Epithelial cell of prostate (primary cell): ENCODE data around the gene CFAP221.

ENCODE experiments used
- DNase-seq: peaks from one replicate; pipeline ENCODE4 v3.0.0-alpha.2; 2011; ENCODE audit warnings: low read depth, low spot score
- H3K27ac ChIP-seq: fragments of 450-650 bp; 2 replicates; pipeline ENCODE4 v1.5.1; 2017; ENCODE audit warnings: mild to moderate bottlenecking

The CFAP221 gene

GRCh38 chr2:119533560-119533959 is 10.7 kb upstream of the CFAP221 start:
- no peak overlapping the region for H3K27ac ChIP-seq
- DNase-seq, result no peak

DNA sequence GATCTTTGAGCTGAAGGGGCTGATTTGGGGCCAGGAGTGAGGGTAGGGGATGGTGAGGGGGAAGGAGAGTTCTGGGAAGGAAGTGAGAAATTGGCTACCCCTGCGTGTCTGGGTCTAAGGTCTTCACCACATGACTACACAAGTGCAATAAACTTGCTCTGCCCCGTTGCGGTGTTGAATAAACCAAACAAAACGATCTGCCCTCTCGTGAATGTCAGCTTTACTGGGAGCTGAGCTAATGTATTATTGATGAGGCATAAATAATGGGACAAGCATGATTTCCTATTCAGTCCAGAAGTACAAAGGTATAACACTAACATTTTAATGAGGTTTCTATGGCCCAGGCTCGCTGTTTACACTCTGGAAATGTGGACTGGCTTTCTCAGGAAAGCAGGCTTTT is 8.0 kb upstream of the CFAP221 start:
- H3K27ac ChIP-seq, result no peak overlapping the region
- DNase-seq, result no peak

GRCh38 chr2:119536707-119537106 is 7.5 kb upstream of the CFAP221 start:
- no peak for DNase-seq
- H3K27ac ChIP-seq, result no peak overlapping the region

- no peak for DNase-seq
- no peak overlapping the region for H3K27ac ChIP-seq
Observed at GRCh38 chr2:119537792-119538191, 6.5 kb upstream of the CFAP221 start.

DNA sequence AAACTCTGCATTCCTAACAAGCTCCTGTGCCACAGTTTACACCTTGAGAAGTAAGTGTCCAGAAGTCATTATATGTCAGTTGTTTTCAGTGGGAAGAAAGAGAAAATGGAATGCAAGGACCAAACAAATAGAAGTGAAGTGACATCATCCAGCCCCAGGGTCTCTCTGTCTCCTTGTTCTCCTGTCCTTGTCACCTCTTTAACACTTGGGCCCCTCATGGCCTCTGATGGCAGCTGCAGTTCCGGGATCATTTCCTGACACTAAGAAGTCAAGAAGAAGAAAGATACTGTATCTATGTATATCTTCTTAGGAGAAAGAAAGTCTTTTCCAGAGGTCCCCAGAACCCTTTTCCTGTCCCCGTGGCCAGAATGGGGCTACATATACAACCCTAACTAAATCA is 2.8 kb upstream of the CFAP221 start:
- no peak for DNase-seq
- no peak overlapping the region for H3K27ac ChIP-seq

GRCh38 chr2:119544939-119545475 is 758 bp downstream of the CFAP221 start:
- no peak overlapping the region for H3K27ac ChIP-seq
- no peak for DNase-seq

DNA sequence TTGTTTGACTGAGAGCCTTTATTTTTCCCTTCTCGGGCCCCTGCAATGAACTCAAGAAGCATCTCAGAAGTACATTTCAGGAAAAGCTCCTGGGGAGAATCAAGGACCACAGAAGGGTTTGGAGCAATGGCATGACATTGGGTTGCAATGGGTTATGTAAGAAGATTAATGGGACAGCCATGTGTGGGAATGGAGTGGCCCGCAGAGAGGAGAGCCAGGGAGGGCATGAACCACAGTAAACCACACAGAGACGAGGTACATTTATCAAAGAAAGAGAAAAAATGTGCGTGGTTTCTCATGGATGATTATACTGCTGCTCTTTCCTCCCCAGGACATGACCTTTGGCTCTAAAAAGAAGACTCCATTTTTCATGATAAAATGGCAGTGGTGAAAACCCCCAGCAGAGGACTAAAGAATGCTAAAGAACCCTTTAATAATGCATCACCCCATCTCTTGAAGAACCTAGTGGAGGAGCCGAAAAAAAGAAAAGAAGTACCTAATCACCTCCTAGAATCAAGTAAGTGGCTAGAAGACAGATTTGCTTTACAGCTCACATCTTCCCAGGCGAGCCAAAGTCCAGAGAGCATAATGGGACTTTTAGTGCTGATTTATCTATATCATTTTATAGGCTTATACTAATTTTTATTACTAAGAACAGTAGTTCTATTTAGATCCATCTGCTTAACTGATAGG is 1.7 kb downstream of the CFAP221 start:
- no peak for DNase-seq
- no peak overlapping the region for H3K27ac ChIP-seq

GRCh38 chr2:119546447-119546767 is 2.2 kb downstream of the CFAP221 start:
- no peak for DNase-seq

GRCh38 chr2:119548516-119549120 is 4.4 kb downstream of the CFAP221 start:
- no peak for DNase-seq
- H3K27ac ChIP-seq, result no peak overlapping the region

More at GRCh38 chr2:119546447-119546767, 2.2 kb downstream of the CFAP221 start:
- H3K27ac ChIP-seq, result no peak overlapping the region

DNA sequence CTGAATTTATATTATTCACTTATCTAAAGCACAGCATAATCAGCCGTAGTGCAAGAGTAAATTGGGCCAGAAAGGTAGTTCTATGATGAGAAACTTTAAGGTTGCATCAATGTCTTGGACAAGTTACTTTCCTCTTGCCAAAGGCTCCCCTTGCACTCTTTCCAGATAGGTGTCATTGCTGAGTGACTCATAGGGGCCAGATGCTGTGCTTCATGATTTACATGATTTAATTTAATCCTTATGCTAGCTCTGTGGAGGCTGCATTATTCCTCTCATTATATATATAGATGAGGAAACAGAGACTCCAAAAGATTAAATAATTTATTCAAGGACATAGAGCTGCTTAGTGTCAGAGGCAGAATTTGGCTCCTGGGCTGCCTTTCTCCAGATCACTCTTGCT is 5.0 kb downstream of the CFAP221 start:
- DNase-seq, result no peak
- H3K27ac ChIP-seq, result no peak overlapping the region

DNA sequence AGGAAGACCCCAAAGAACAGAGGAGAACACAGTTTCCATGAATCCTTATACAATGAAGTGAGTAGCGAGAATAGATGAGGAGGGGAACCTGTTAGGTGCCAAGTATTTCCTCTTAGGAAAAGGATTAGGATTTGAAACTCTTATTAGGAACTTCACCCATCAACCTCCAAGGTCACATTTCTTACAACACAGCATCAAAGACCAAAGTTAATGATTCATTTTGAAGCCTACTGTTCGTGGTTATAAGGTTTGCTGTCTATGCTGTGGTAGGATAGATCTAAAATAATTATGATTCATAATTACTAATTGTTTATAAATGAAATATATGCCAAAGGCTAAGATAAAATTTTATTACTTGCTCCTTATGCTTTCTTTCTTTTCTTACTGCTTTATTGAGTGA is 6.1 kb downstream of the CFAP221 start:
- no peak for DNase-seq

GRCh38 chr2:119550856-119551255 is 6.6 kb downstream of the CFAP221 start:
- DNase-seq, result no peak
- H3K27ac ChIP-seq, result no peak overlapping the region

More for the DNA sequence above, 6.1 kb downstream of the CFAP221 start:
- H3K27ac ChIP-seq, result no peak overlapping the region

GRCh38 chr2:119552902-119553301 is 8.7 kb downstream of the CFAP221 start:
- DNase-seq, result no peak
- no peak overlapping the region for H3K27ac ChIP-seq

GRCh38 chr2:119553687-119554344 is 9.6 kb downstream of the CFAP221 start:
- no peak overlapping the region for H3K27ac ChIP-seq
- DNase-seq, result no peak

GRCh38 chr2:119565481-119565880 is 21.2 kb downstream of the CFAP221 start:
- no peak for DNase-seq
- H3K27ac ChIP-seq, result no peak overlapping the region

DNA sequence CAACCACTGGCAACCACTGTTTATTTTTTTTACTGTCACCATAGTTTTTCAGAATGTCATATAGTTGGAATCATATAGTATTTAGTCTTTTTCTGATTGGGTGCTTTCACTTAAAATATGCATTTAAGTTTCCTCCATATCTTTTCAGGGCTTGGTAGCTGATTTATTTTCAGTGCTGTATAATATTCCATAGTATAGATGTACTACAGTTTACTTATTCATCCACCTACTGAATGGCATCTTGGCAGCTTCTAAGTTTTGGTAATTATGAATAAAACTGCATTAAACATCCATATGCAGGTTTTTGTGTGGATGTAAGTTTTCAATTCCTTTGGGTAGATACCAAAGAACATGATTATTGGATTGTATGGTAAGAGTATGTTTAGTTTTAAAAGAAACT is 23.0 kb downstream of the CFAP221 start:
- no peak overlapping the region for H3K27ac ChIP-seq
- DNase-seq, result no peak

GRCh38 chr2:119574108-119574815 is 30.0 kb downstream of the CFAP221 start:
- DNase-seq, result no peak
- no peak overlapping the region for H3K27ac ChIP-seq

- no peak overlapping the region for H3K27ac ChIP-seq
- no peak for DNase-seq
Observed at GRCh38 chr2:119574864-119575263, 30.6 kb downstream of the CFAP221 start.

- no peak for DNase-seq
- H3K27ac ChIP-seq, result no peak overlapping the region
Observed at GRCh38 chr2:119575439-119575838, 31.2 kb downstream of the CFAP221 start.

DNA sequence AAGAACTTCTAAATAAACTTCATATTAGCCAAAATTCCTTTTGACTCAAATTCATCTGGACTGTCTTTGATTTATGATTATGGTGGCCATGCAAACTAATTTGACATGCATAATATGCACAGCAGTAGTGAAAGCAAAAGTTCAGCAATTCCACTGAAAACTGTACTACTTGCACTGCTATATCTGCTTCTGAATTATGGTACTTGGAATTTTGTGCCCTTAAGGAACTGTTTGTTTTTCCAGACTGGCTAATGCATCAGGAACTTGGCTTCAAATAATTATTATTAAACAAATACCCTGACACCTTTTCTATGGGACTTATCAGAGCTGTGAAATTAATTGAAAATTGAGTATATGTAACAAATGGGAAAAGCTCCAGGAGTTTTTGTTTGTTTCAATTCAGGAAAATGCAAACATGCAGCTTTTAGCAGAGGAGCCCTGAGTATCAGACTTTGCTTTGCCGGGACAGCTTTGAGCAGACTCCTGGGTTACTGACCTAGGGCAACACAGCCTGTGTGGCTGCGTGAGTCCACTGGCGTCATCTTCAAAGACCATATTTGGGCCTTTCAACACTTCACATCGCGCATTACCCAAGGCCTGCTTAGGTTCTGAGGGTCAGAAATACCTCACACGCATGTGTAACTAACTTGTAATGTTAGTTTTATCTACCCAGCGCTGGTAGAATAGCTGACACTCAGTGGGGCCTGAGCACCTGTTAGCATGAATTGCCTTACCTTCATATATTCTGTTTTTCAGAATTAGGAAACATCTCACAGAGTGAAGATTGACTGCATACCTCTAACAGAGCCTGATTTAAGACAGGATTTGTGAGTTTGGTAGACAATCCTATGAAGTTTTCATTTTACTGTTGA is 35.4 kb downstream of the CFAP221 start:
- no peak overlapping the region for H3K27ac ChIP-seq
- no peak for DNase-seq
